NCI-H2171 treated with DMSO at 0.1 percent for 48 hours (cell line): ENCODE measurements around the gene CDC42BPB.
A peak's percentile ranks its signal among the peaks of the same experiment; 100 is the strongest.

Experiments used
- DNase-seq: peaks from one replicate; lab custom pipeline; 2025; lab: John Stamatoyannopoulos, UW

CDC42BPB gene

GRCh38 chr14:102966681-102967505, 90.5 kb downstream of the CDC42BPB start:
- DNase-seq, result peak; percentile 50

- DNase-seq, result no peak
Observed at GRCh38 chr14:102965971-102966655, 91.2 kb downstream of the CDC42BPB start.

GRCh38 chr14:102965282-102965681, 92.1 kb downstream of the CDC42BPB start:
- DNase-seq, result no peak

GRCh38 chr14:102964152-102964730, 93.1 kb downstream of the CDC42BPB start:
- no peak for DNase-seq

GRCh38 chr14:102962111-102962627, 95.2 kb downstream of the CDC42BPB start:
- DNase-seq, result no peak

GRCh38 chr14:102958461-102958860, 98.9 kb downstream of the CDC42BPB start:
- no peak for DNase-seq

GRCh38 chr14:102957222-102957621, 100.1 kb downstream of the CDC42BPB start:
- no peak for DNase-seq

- DNase-seq, result no peak
Observed at GRCh38 chr14:102955636-102956408, 101.5 kb downstream of the CDC42BPB start.

GRCh38 chr14:102954081-102954789, 103.1 kb downstream of the CDC42BPB start:
- no peak for DNase-seq

GRCh38 chr14:102953100-102953499, 104.2 kb downstream of the CDC42BPB start:
- no peak for DNase-seq

- DNase-seq, result no peak
Observed at GRCh38 chr14:102952276-102952675, 105.1 kb downstream of the CDC42BPB start.

GRCh38 chr14:102951799-102952198, 105.5 kb downstream of the CDC42BPB start:
- DNase-seq, result no peak

- DNase-seq, result no peak
Observed at GRCh38 chr14:102951034-102951433, 106.3 kb downstream of the CDC42BPB start.

- DNase-seq, result no peak
Observed at GRCh38 chr14:102949801-102950451, 107.4 kb downstream of the CDC42BPB start.

- DNase-seq, result no peak
Observed at GRCh38 chr14:102949062-102949800, 108.1 kb downstream of the CDC42BPB start.

- peak; percentile 22 for DNase-seq
Observed at GRCh38 chr14:102948698-102949061, 108.7 kb downstream of the CDC42BPB start.

GRCh38 chr14:102947321-102948103, 109.8 kb downstream of the CDC42BPB start:
- DNase-seq, result no peak

GRCh38 chr14:102945346-102946130, 111.8 kb downstream of the CDC42BPB start:
- DNase-seq, result no peak
